ENCODE results near the gene LIAS. TPM values are rescaled to one million over a fixed set of nuclear protein-coding genes. Genes with fewer than 3 reads are reported as not detected.
"Not testable (repeated sequence)": the region's sequence is repeated elsewhere in the genome, so short reads cannot be mapped to it uniquely, and the experiment has no call there.

The LIAS gene
- total RNA-seq, 4 donors from 2014 or later: 9.1 to 17.8 (median 13.1) TPM

- no peaks in the 10 kb centered on the region for H3K27me3 ChIP-seq
These were observed 5.1 kb upstream of the LIAS start for GRCh38 chr4:39453738-39454137.

DNA sequence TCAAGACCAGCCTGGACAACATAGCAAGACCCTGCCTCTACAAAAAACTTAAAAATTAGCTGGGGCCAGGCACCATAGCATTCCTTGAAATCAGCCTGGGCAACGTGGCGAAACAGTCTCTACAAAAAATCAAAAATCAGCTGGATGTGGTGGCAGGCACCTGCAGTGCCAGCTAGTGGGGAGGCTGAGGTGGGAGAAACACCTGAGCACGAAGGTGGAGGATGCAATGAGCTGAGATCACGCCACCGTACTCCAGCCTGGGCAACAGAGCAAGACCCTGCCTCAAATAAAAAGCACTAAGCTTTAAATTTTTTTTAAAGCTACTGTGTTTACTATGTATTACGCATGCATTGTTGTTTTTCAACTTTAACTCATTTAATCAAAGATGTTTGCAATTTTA lies 3.4 kb upstream of the LIAS start:
- H3K9me3 ChIP-seq: no peaks in the 10 kb centered on the region
- no peak overlapping the region for H3K4me3 ChIP-seq
- 91 to 94% methylated on average over 6 of the region's 6 CpGs for WGBS, 2 donors
- no peaks in the 10 kb centered on the region for H3K27me3 ChIP-seq
- no peak for DNase-seq
- no peak overlapping the region for H3K27ac ChIP-seq
- H3K36me3 ChIP-seq: peaks cover 29 to 71% (median 33%) of the 10 kb centered on the region in 3 donors
- TF ChIP-seq POLR2A (IDR thresholded peaks at IDR 0.05) (no peak), CTCF (IDR thresholded peaks at IDR 0.05) (no peak)
- intact Hi-C loops (cut with DNase I): loop anchor here (10.0 kb wide), 1 partner anchor 81 kb away; no protein-coding TSS in a partner anchor
- H3K4me1 ChIP-seq: peaks cover 8 to 43% (median 25%) of the 10 kb centered on the region in 3 donors

More at GRCh38 chr4:39453738-39454137, 5.1 kb upstream of the LIAS start:
- H3K9me3 ChIP-seq: no peaks in the 10 kb centered on the region
- intact Hi-C loops (cut with DNase I): loop anchor here (10.0 kb wide), 1 partner anchor 79 kb away; no protein-coding TSS in a partner anchor
- no peak overlapping the region for H3K4me3 ChIP-seq
- H3K27ac ChIP-seq: no peak overlapping the region
- DNase-seq: no peak
- H3K4me1 ChIP-seq: peaks cover 8 to 34% (median 19%) of the 10 kb centered on the region in 3 donors
- TF ChIP-seq POLR2A (IDR thresholded peaks at IDR 0.05) (no peak), CTCF (IDR thresholded peaks at IDR 0.05) (no peak)
- H3K36me3 ChIP-seq: peaks cover 29 to 77% (median 33%) of the 10 kb centered on the region in 3 donors
- WGBS, 2 donors: 53 to 77% methylated on average over 2 of the region's 2 CpGs

DNA sequence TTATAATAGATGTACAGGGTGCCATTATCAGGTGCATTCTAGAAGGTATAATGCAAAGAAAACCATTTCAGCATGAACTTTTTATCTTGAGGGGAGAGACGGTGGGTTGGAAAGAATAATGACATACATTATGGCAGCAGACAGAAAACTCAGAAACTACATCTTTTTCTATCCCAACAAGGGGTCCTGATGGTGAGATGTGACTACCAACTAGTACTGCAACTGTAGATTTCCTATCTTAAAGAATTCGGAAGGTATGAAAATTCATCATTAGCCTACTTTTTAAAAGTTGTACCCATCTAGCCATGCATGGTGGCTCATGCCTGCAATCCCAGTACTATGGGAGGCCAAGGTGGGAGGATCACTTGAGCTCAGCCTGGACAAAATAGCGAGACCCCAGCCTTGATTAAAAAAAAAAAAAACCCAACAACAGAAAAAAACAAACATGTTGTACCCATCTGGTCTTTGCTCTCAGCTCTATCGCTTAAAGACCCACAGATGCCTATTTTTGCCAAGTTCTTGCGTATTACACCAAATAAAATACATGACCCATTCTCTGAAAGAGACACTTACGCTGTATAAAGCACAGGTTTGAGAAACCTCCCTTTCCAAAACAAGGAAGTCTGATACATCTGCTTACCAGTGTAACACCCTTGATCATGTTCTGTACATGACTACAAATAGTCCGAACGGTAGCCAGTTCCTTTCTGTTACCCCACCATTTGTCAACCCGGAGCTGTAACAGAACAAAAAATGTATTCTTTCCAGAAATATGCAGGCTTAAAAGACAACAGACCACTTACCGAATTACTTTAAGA lies 1.7 kb upstream of the LIAS start:
- Histone ChIP-seq H3K27me3 (no peaks in the 10 kb centered on the region), H3K36me3 (peaks cover 22 to 69% (median 33%) of the 10 kb centered on the region in 3 donors), H3K27ac (peak overlapping the region; percentile 93 to 98 (median 97)), H3K4me3 (peak overlapping the region; percentile 56 to 80 (median 72)), H3K9me3 (no peaks in the 10 kb centered on the region), H3K4me1 (peaks cover 8 to 43% (median 25%) of the 10 kb centered on the region in 3 donors)
- TF ChIP-seq POLR2A (IDR thresholded peaks at IDR 0.05): no peak
- TF ChIP-seq CTCF (IDR thresholded peaks at IDR 0.05): no peak
- intact Hi-C loops (cut with DNase I): loop anchor here (10.0 kb wide), 1 partner anchor 82 kb away; no protein-coding TSS in a partner anchor
- WGBS, 2 donors: 42 to 50% methylated on average over 10 of the region's 10 CpGs
- DNase-seq: no peak

DNA sequence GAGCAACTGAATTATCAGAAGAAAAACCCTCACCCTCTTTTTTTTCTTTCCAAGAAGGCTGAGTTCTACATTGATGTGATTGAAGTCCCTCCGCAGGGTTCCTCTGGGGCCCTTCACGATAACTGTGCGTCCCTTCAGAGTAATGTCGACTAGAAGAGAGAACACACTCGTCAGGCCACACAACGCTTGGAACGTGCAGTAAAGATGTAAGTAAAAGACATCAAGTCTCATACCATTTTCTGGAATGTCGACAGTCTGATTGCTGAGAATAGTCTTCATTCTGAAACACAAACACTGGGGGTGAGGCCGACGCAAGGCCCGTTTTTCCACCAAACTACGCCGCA lies 723 bp upstream of the LIAS start:
- H3K9me3 ChIP-seq, H3K27me3 ChIP-seq, DNase-seq: not testable (repeated sequence)
- peak overlapping the region; percentile 56 to 80 (median 72) for H3K4me3 ChIP-seq
- peaks cover 20 to 69% (median 29%) of the 10 kb centered on the region in 3 donors for H3K36me3 ChIP-seq
- intact Hi-C loops (cut with DNase I): loop anchor here (10.0 kb wide), 1 partner anchor 83 kb away; no protein-coding TSS in a partner anchor
- peaks cover 8 to 43% (median 25%) of the 10 kb centered on the region in 3 donors for H3K4me1 ChIP-seq
- WGBS, 2 donors: 0 to 2% methylated on average over 8 to 10 of the region's 13 CpGs
- peak overlapping the region; percentile 93 to 98 (median 97) for H3K27ac ChIP-seq

- DNase-seq: no peak
- WGBS, 2 donors: 34 to 60% methylated on average over 2 of the region's 2 CpGs
- H3K27me3 ChIP-seq: no peaks in the 10 kb centered on the region
- H3K4me3 ChIP-seq: no peak overlapping the region
- H3K36me3 ChIP-seq: peaks cover 0 to 61% (median 0%) of the 10 kb centered on the region in 3 donors
- peak overlapping the region in 1 of 4 donors; percentile 67 for H3K27ac ChIP-seq
- intact Hi-C loops (cut with DNase I): loop anchor here (10.0 kb wide), 1 partner anchor 510 kb away; the partner anchor contains the start of gene PDS5A
- peaks cover 6 to 40% (median 7%) of the 10 kb centered on the region in 3 donors for H3K4me1 ChIP-seq
- TF ChIP-seq POLR2A (IDR thresholded peaks at IDR 0.05): no peak
- no peak for TF ChIP-seq CTCF (IDR thresholded peaks at IDR 0.05)
- no peaks in the 10 kb centered on the region for H3K9me3 ChIP-seq
These were observed 6.1 kb downstream of the LIAS start for GRCh38 chr4:39464886-39465501.
